ENCODE measurements around the gene BTBD17. TPM values are rescaled to one million over a fixed set of nuclear protein-coding genes. Genes with fewer than 3 reads are reported as not detected.

The BTBD17 gene
- polyA plus RNA-seq, 4 donors, result 0.10 to 0.44 (median 0.20) TPM

Other genes with a start within 250 kb of the BTBD17 start
- gene RPL38, start 158.2 kb downstream of the BTBD17 start, polyA plus RNA-seq (ENCODE audit: insufficient read length in 4 of 4), result 1,000 to 10,000 TPM; 1,134 to 1,244 (median 1,172) TPM
- 10 to 100 TPM; 14.8 to 39.4 (median 15.9) TPM for gene TTYH2, start 148.3 kb downstream of the BTBD17 start, polyA plus RNA-seq (ENCODE audit: insufficient read length in 4 of 4)
- under 1 TPM in 2 of 4 donors, not detected in 2; 0.11 to 0.18 TPM for gene DNAI2, start 87.6 kb downstream of the BTBD17 start, polyA plus RNA-seq (ENCODE audit: insufficient read length in 4 of 4)
- 1 to 10 TPM in 2 of 4 donors, under 1 TPM in 2; 0.36 to 2.1 (median 0.85) TPM for gene KIF19, start 35.6 kb downstream of the BTBD17 start, polyA plus RNA-seq (ENCODE audit: insufficient read length in 4 of 4)
- under 1 TPM in 3 of 4 donors, not detected in 1; 0.16 to 0.63 (median 0.40) TPM for gene GPR142, start 5.6 kb upstream of the BTBD17 start, polyA plus RNA-seq (ENCODE audit: insufficient read length in 4 of 4)
- gene GPRC5C, start 70.2 kb upstream of the BTBD17 start, polyA plus RNA-seq (ENCODE audit: insufficient read length in 4 of 4), result 100 to 1,000 TPM in 3 of 4 donors, 10 to 100 TPM in 1; 10.5 to 153 (median 104) TPM
- 1 to 10 TPM; 1.5 to 3.1 (median 1.7) TPM for gene CD300A, start 104.8 kb upstream of the BTBD17 start, polyA plus RNA-seq (ENCODE audit: insufficient read length in 4 of 4)
- gene CD300LB, start 169.6 kb upstream of the BTBD17 start, polyA plus RNA-seq (ENCODE audit: insufficient read length in 4 of 4), result under 1 TPM; 0.15 to 0.27 (median 0.20) TPM
- gene CD300C, start 184.2 kb upstream of the BTBD17 start, polyA plus RNA-seq (ENCODE audit: insufficient read length in 4 of 4), result under 1 TPM; 0.26 to 0.61 (median 0.42) TPM
- under 1 TPM in 1 of 4 donors, not detected in 3; 0.34 TPM for gene CD300H, start 205.6 kb upstream of the BTBD17 start, polyA plus RNA-seq (ENCODE audit: insufficient read length in 4 of 4)
- not detected for gene CD300LD, start 230.4 kb upstream of the BTBD17 start, polyA plus RNA-seq (ENCODE audit: insufficient read length in 4 of 4)